Erythroblast (primary cell): ENCODE results near the gene DDI2.
"Not testable (repeated sequence)": the region's sequence is repeated elsewhere in the genome, so short reads cannot be mapped to it uniquely, and the experiment has no call there.

Experiments
- DNase-seq, 2 experiments: peaks; one replicate each; lab custom pipeline; 2025; lab: John Stamatoyannopoulos, UW
- GATA1 ChIP-seq: IDR thresholded peaks from 2 replicates; pipeline ENCODE4 v1.6.1; 2011; ENCODE audit warnings: low read depth, mild to moderate bottlenecking, control low read depth, low read length, moderate library complexity
- POLR2A ChIP-seq: IDR thresholded peaks from 2 replicates; pipeline ENCODE4 v1.6.1; 2011; ENCODE audit warnings: mild to moderate bottlenecking, low read length

Gene DDI2

GRCh38 chr1:15684042-15684461 is 66.8 kb downstream of the DDI2 start, which contains the start of gene PLEKHM2:
Gene PLEKHM2 (plus strand): TSS chr1:15684320. CDS start chr1:15684559, 239 bp downstream.
- DNase-seq = peak; percentile 68 to 79
- TF ChIP-seq POLR2A (peak; percentile 12), GATA1 (no peak)

GRCh38 chr1:15684468-15685291 is 67.4 kb downstream of the DDI2 start:
- peak; percentile 84 to 87 for DNase-seq
- no peak for TF ChIP-seq GATA1
- TF ChIP-seq POLR2A = no peak

GRCh38 chr1:15685820-15686219 is 68.6 kb downstream of the DDI2 start:
- DNase-seq = no peak
- no peak for TF ChIP-seq POLR2A
- no peak for TF ChIP-seq GATA1

GRCh38 chr1:15687446-15687845 is 70.2 kb downstream of the DDI2 start:
- no peak for DNase-seq
- no peak for TF ChIP-seq POLR2A
- TF ChIP-seq GATA1 = no peak

GRCh38 chr1:15690317-15690716 is 73.1 kb downstream of the DDI2 start:
- no peak for DNase-seq
- TF ChIP-seq GATA1 = no peak
- no peak for TF ChIP-seq POLR2A

GRCh38 chr1:15691434-15692032 is 74.3 kb downstream of the DDI2 start:
- no peak for TF ChIP-seq POLR2A
- no peak for TF ChIP-seq GATA1
- DNase-seq = no peak

- peak; percentile 66 for DNase-seq
- TF ChIP-seq POLR2A (no peak), GATA1 (no peak)
Measured at GRCh38 chr1:15692121-15692682, 74.9 kb downstream of the DDI2 start.

GRCh38 chr1:15693371-15693770 is 76.1 kb downstream of the DDI2 start:
- TF ChIP-seq GATA1 (no peak), POLR2A (no peak)
- DNase-seq = no peak

GRCh38 chr1:15696956-15697521 is 79.8 kb downstream of the DDI2 start:
- no peak for DNase-seq
- no peak for TF ChIP-seq GATA1
- TF ChIP-seq POLR2A = no peak

GRCh38 chr1:15698201-15698600 is 80.9 kb downstream of the DDI2 start:
- no peak for TF ChIP-seq GATA1
- TF ChIP-seq POLR2A = no peak
- DNase-seq = no peak

GRCh38 chr1:15699321-15699720 is 82.1 kb downstream of the DDI2 start:
- DNase-seq = not testable (repeated sequence)

- no peak for DNase-seq
- TF ChIP-seq GATA1 (no peak), POLR2A (no peak)
Measured at GRCh38 chr1:15700508-15700907, 83.2 kb downstream of the DDI2 start.

GRCh38 chr1:15701784-15702183 is 84.5 kb downstream of the DDI2 start:
- TF ChIP-seq GATA1 (no peak), POLR2A (no peak)
- no peak for DNase-seq

GRCh38 chr1:15702722-15703550 is 85.7 kb downstream of the DDI2 start:
- no peak for TF ChIP-seq GATA1
- no peak for TF ChIP-seq POLR2A
- peak in 1 of 2 experiments; percentile 26 for DNase-seq
